ENCODE data around the gene MVK.

Gene MVK

GRCh38 chr12:109609342-109609741 is 35.7 kb downstream of the MVK start:
- DNase-seq (ENCODE audit: low spot score) = no peak

- no peak for DNase-seq (ENCODE audit: low spot score)
Measured at GRCh38 chr12:109610523-109610922, 36.9 kb downstream of the MVK start.

- DNase-seq (ENCODE audit: low spot score) = no peak
Measured at GRCh38 chr12:109611223-109611622, 37.6 kb downstream of the MVK start.

GRCh38 chr12:109612003-109612402 is 38.4 kb downstream of the MVK start:
- no peak for DNase-seq (ENCODE audit: low spot score)

GRCh38 chr12:109612975-109613502 is 39.4 kb downstream of the MVK start:
- DNase-seq (ENCODE audit: low spot score) = peak; percentile 66

- DNase-seq (ENCODE audit: low spot score) = no peak
Measured at GRCh38 chr12:109613649-109614455, 40.3 kb downstream of the MVK start.

- no peak for DNase-seq (ENCODE audit: low spot score)
Measured at GRCh38 chr12:109615556-109616229, 42.1 kb downstream of the MVK start.

GRCh38 chr12:109617491-109617890 is 43.9 kb downstream of the MVK start:
- DNase-seq (ENCODE audit: low spot score) = no peak

GRCh38 chr12:109618082-109618481 is 44.5 kb downstream of the MVK start:
- no peak for DNase-seq (ENCODE audit: low spot score)

- no peak for DNase-seq (ENCODE audit: low spot score)
Measured at GRCh38 chr12:109619002-109619604, 45.5 kb downstream of the MVK start.

GRCh38 chr12:109621211-109621694 is 47.7 kb downstream of the MVK start:
- no peak for DNase-seq (ENCODE audit: low spot score)

- no peak for DNase-seq (ENCODE audit: low spot score)
Measured at GRCh38 chr12:109621901-109622364, 48.3 kb downstream of the MVK start.

GRCh38 chr12:109624467-109624866 is 50.9 kb downstream of the MVK start:
- DNase-seq (ENCODE audit: low spot score) = no peak

GRCh38 chr12:109625131-109625559 is 51.6 kb downstream of the MVK start:
- no peak for DNase-seq (ENCODE audit: low spot score)

- no peak for DNase-seq (ENCODE audit: low spot score)
Measured at GRCh38 chr12:109625749-109626377, 52.3 kb downstream of the MVK start.

- no peak for DNase-seq (ENCODE audit: low spot score)
Measured at GRCh38 chr12:109626378-109627115, 53.0 kb downstream of the MVK start.

GRCh38 chr12:109627633-109628032 is 54.0 kb downstream of the MVK start:
- no peak for DNase-seq (ENCODE audit: low spot score)

GRCh38 chr12:109630107-109630506 is 56.5 kb downstream of the MVK start:
- no peak for DNase-seq (ENCODE audit: low spot score)

- no peak for DNase-seq (ENCODE audit: low spot score)
Measured at GRCh38 chr12:109630815-109631214, 57.2 kb downstream of the MVK start.

- DNase-seq (ENCODE audit: low spot score) = no peak
Measured at GRCh38 chr12:109631302-109631701, 57.7 kb downstream of the MVK start.

- DNase-seq (ENCODE audit: low spot score) = no peak
Measured at GRCh38 chr12:109631751-109632150, 58.2 kb downstream of the MVK start.
